GM12878 (cell line): ENCODE data around the gene KIAA1671. TPM values are rescaled to one million over a fixed set of nuclear protein-coding genes. Genes with fewer than 3 reads are reported as not detected.

Source experiments
- ATAC-seq: fragments of 200-7000 bp; cut with Tn5 transposase; 3 replicates; pipeline ENCODE4 v1.9.1; 2020; ENCODE audit warnings: mild to moderate bottlenecking, moderate library complexity
- BruUV-seq: library from RNA; stranded (reverse); fragments of 400-500 nt; replicated peaks from 2 replicates; lab custom pipeline; 2021; lab: Mats Ljungman, UMichigan
- CTCF ChIA-PET: fragments of 300-600 bp; sonication (Branson Sonifier 250); formaldehyde crosslinking; extraction: SDS; loops from one replicate; lab custom pipeline; 2021; ENCODE audit warnings: inconsistent platforms; lab: Yijun Ruan, JAX
- POLR2A ChIA-PET: fragments of 350-600 bp; formaldehyde crosslinking; extraction: SDS; loops from one replicate; lab custom pipeline; 2021; ENCODE audit warnings: inconsistent platforms; lab: Charles Lee
- RAD21 ChIA-PET: fragments of 300-600 bp; sonication (Branson Sonifier 250); formaldehyde crosslinking; loops from one replicate; lab custom pipeline; 2023; ENCODE audit warnings: antibody characterized with exemption; ENCODE audit not compliant: unreplicated experiment; lab: Charles Lee
- SMC1A ChIA-PET: fragments of 300-600 bp; sonication (Branson Sonifier 250); formaldehyde crosslinking; loops from one replicate; lab custom pipeline; 2023; ENCODE audit not compliant: unreplicated experiment, uncharacterized antibody; lab: Charles Lee
- DNase-seq: peaks from one replicate; pipeline ENCODE4 v3.0.0-alpha.2; 2011; ENCODE audit warnings: low read depth, low spot score
- FAIRE-seq: peaks from 3 replicates; lab custom pipeline; 2011; peaks lifted over from hg19 to GRCh38; lab: Jason Lieb, UNC
- H2AFZ ChIP-seq: 2 replicates; pipeline ENCODE4 v1.6.0; 2011; ENCODE audit warnings: low read depth, low read length, control low read depth; ENCODE audit not compliant: control insufficient read depth
- H3K27ac ChIP-seq: 2 replicates; pipeline ENCODE4 v1.5.1; 2011; ENCODE audit warnings: control low read depth; ENCODE audit not compliant: control insufficient read depth, insufficient read depth
- H3K27me3 ChIP-seq, 2 experiments: replicated peaks in 1 of 2; 2 replicates each; pipeline versions ENCODE4 v1.6.0 to v1.6.1; 2011; ENCODE audit warnings: low read length in 1 of 2; ENCODE audit not compliant: control insufficient read depth in 2 of 2, insufficient read depth in 2 of 2
- H3K36me3 ChIP-seq, 2 experiments: 2 replicates each; pipeline ENCODE4 v1.5.1; 2011; ENCODE audit warnings: low read length in 1 of 2; ENCODE audit not compliant: control insufficient read depth in 2 of 2, insufficient read depth in 2 of 2
- H3K4me1 ChIP-seq: 2 replicates; pipeline ENCODE4 v1.6.1; 2011; ENCODE audit warnings: mild to moderate bottlenecking, low read length, moderate library complexity, mixed read lengths; ENCODE audit not compliant: control insufficient read depth, insufficient read depth
- H3K4me2 ChIP-seq: 2 replicates; pipeline ENCODE4 v1.6.0; 2011; ENCODE audit warnings: control low read depth; ENCODE audit not compliant: control insufficient read depth, insufficient read depth
- H3K4me3 ChIP-seq: fragments of 200-600 bp; sonication (generic); 2 replicates; pipeline ENCODE4 v1.5.1; 2016
- H3K79me2 ChIP-seq: 2 replicates; pipeline ENCODE4 v1.6.0; 2011; ENCODE audit warnings: low read length; ENCODE audit not compliant: control insufficient read depth, insufficient read depth
- H3K9ac ChIP-seq: 2 replicates; pipeline ENCODE4 v1.8.0; 2011; ENCODE audit warnings: low read length, control low read depth, mixed read lengths; ENCODE audit not compliant: control insufficient read depth, insufficient read depth
- H3K9me3 ChIP-seq: replicated peaks from 3 replicates; pipeline ENCODE4 v1.5.1; 2011; ENCODE audit warnings: mild to moderate bottlenecking, low read length; ENCODE audit not compliant: control insufficient read depth, insufficient read depth
- H4K20me1 ChIP-seq: 2 replicates; pipeline ENCODE4 v1.6.0; 2011; ENCODE audit not compliant: control insufficient read depth, insufficient read depth
- CREM ChIP-seq: IDR thresholded peaks from 2 replicates; pipeline ENCODE4 v1.6.1; 2014; ENCODE audit warnings: antibody characterized with exemption, low read depth
- EZH2 ChIP-seq: IDR thresholded peaks from 2 replicates; pipeline ENCODE4 v1.6.1; 2012; ENCODE audit warnings: low read depth, mild to moderate bottlenecking, control low read depth, inconsistent platforms, low read length, borderline replicate concordance; ENCODE audit not compliant: control insufficient read depth
- NFYA ChIP-seq: IDR thresholded peaks from 2 replicates; pipeline ENCODE4 v1.6.1; 2011; ENCODE audit warnings: low read depth, mild to moderate bottlenecking, low read length, improper control_type of control experiment, borderline replicate concordance
- NR2C1 ChIP-seq: fragments of 450-650 bp; IDR thresholded peaks from 2 replicates; pipeline ENCODE4 v1.6.1; 2017; ENCODE audit warnings: antibody characterized with exemption, mild to moderate bottlenecking, moderate library complexity
- REST ChIP-seq: IDR thresholded peaks from 2 replicates; pipeline ENCODE4 v1.6.1; 2012; ENCODE audit warnings: mild to moderate bottlenecking, low read depth, low read length
- TARDBP ChIP-seq: IDR thresholded peaks from 2 replicates; pipeline ENCODE4 v1.6.1; 2016; ENCODE audit warnings: borderline replicate concordance
- ZNF24 ChIP-seq: fragments of 450-650 bp; IDR thresholded peaks from 2 replicates; pipeline ENCODE4 v1.6.1; 2017; ENCODE audit warnings: antibody characterized with exemption, mild to moderate bottlenecking
- WGBS: methylation state at CpG from one replicate; pipeline ENCODE4 v1.1.6; 2016; ENCODE audit warnings: low lambda C conversion rate; ENCODE audit not compliant: insufficient replicate concordance, insufficient coverage; ENCODE audit errors: missing lambda C conversion rate; 5-methylcytosine and 5-hydroxymethylcytosine counted together
- in situ Hi-C: fragments of 300-500 bp; cut with MboI; formaldehyde crosslinking; loops from 9 replicates; pipeline ENCODE4 v1.14.3; 2018; ENCODE audit warnings: mixed read lengths
- intact Hi-C: fragments of 100-400 bp; cut with micrococcal nuclease; formaldehyde crosslinking; loops from one replicate; pipeline ENCODE4 v1.14.2; 2022; ENCODE audit not compliant: unreplicated experiment
- polyA plus RNA-seq, 11 experiments: library from polyadenylated mRNA; depleted of rRNA in 4 of 11; unstranded in 6 of 11; stranded (reverse) in 5 of 11; fragments of >200 nt; fragmentation: Nextera tagmentation in 4 of 11; fragmentation: Illumina TruSeq in 1 of 11; extraction: Ambion mirVana in 4 of 11; extraction: Trizol in 1 of 11; gene quantifications; 1 replicate in 1 of 11; 2 replicates in 10 of 11; pipeline versions ENCODE4 v1.2.1 to v1.2.3, GENCODE V29; 2011 to 2016; ENCODE audit warnings: inconsistent platforms in 2 of 11, missing spikeins in 2 of 11, low read depth in 1 of 11
- total RNA-seq, 4 experiments: library from RNA; depleted of rRNA in 3 of 4; stranded (reverse); fragments of >200 nt in 3 of 4; fragmentation: Illumina TruSeq in 1 of 4; extraction: Trizol in 1 of 4; gene quantifications; 2 replicates each; pipeline versions ENCODE4 v1.2.1 to v1.2.3, GENCODE V29; 2013 to 2021
- TF ChIP-seq, protein P1 (sequence below): fragments of 450-650 bp; IDR thresholded peaks from 2 replicates; pipeline ENCODE4 v1.6.1; 2017; ENCODE audit warnings: borderline replicate concordance
- TF ChIP-seq, protein P2 (sequence below): fragments of 450-650 bp; IDR thresholded peaks from 2 replicates; pipeline ENCODE4 v1.6.1; 2017; ENCODE audit warnings: mild to moderate bottlenecking, moderate library complexity

KIAA1671 gene
- total and polyA plus RNA-seq, 10 of the 15 experiments (the other 5 are each of a cell fraction or from before 2014, with no cell fraction given), result 0.05 to 2.7 (median 0.33) TPM

DNA sequence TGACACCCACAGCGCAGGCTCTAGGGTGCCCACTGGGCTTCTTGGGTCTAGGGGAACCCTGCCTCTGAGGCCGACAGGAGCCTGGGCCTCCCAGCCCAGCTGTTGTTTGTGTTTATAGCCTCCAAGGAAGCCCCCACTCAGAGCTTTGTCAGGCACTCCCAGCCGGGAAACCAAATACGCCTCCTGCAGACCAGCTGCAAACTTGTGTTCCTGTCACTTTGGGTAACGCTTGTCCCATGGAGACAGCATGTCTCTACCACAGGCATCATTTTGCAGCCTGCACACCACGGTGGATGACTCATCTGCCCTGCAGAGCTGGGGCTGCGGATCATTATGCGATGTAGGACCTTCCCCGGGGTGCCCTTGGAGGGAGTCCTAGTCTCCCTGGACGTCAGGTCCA lies 206.5 kb downstream of the KIAA1671 start:
- Histone ChIP-seq H3K79me2 (no peaks in the 10 kb centered on the region), H2AFZ (no peak overlapping the region), H3K27ac (no peak overlapping the region), H3K9ac (no peak overlapping the region), H3K27me3 (no peaks in the 10 kb centered on the region; a peak in 2 of 4 replicates), H4K20me1 (no peaks in the 10 kb centered on the region), H3K4me1 (no peaks in the 10 kb centered on the region), H3K9me3 (no peaks in the 10 kb centered on the region), H3K36me3 (no peaks in the 10 kb centered on the region), H3K4me3 (no peak overlapping the region), H3K4me2 (no peak overlapping the region)
- SMC1A ChIA-PET, result interaction anchor here (2.1 kb wide), 1 partner anchor 12 kb away, joined by 7 read pairs; no protein-coding TSS in a partner anchor
- intact Hi-C loops (no loop called here), in situ Hi-C loops (no loop called here)
- DNase-seq, result no peak
- POLR2A ChIA-PET, result no interaction called here
- ATAC-seq, result no peak
- WGBS, result 38% methylated on average over 10 of the region's 10 CpGs
- CTCF ChIA-PET, result interaction anchor here (1.2 to 1.7 kb wide), 2 partner anchors 43 to 78 kb away, joined by 3 to 5 read pairs; no protein-coding TSS in a partner anchor
- BruUV-seq, result no TSS peak
- no peak for FAIRE-seq
- no peak for TF ChIP-seq CREM
- TF ChIP-seq, protein P1, sequence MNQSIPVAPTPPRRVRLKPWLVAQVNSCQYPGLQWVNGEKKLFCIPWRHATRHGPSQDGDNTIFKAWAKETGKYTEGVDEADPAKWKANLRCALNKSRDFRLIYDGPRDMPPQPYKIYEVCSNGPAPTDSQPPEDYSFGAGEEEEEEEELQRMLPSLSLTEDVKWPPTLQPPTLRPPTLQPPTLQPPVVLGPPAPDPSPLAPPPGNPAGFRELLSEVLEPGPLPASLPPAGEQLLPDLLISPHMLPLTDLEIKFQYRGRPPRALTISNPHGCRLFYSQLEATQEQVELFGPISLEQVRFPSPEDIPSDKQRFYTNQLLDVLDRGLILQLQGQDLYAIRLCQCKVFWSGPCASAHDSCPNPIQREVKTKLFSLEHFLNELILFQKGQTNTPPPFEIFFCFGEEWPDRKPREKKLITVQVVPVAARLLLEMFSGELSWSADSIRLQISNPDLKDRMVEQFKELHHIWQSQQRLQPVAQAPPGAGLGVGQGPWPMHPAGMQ, result no peak
- TF ChIP-seq EZH2, result no peak
- no peak for TF ChIP-seq ZNF24
- TF ChIP-seq, protein P2, sequence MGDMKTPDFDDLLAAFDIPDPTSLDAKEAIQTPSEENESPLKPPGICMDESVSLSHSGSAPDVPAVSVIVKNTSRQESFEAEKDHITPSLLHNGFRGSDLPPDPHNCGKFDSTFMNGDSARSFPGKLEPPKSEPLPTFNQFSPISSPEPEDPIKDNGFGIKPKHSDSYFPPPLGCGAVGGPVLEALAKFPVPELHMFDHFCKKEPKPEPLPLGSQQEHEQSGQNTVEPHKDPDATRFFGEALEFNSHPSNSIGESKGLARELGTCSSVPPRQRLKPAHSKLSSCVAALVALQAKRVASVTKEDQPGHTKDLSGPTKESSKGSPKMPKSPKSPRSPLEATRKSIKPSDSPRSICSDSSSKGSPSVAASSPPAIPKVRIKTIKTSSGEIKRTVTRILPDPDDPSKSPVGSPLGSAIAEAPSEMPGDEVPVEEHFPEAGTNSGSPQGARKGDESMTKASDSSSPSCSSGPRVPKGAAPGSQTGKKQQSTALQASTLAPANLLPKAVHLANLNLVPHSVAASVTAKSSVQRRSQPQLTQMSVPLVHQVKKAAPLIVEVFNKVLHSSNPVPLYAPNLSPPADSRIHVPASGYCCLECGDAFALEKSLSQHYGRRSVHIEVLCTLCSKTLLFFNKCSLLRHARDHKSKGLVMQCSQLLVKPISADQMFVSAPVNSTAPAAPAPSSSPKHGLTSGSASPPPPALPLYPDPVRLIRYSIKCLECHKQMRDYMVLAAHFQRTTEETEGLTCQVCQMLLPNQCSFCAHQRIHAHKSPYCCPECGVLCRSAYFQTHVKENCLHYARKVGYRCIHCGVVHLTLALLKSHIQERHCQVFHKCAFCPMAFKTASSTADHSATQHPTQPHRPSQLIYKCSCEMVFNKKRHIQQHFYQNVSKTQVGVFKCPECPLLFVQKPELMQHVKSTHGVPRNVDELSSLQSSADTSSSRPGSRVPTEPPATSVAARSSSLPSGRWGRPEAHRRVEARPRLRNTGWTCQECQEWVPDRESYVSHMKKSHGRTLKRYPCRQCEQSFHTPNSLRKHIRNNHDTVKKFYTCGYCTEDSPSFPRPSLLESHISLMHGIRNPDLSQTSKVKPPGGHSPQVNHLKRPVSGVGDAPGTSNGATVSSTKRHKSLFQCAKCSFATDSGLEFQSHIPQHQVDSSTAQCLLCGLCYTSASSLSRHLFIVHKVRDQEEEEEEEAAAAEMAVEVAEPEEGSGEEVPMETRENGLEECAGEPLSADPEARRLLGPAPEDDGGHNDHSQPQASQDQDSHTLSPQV, result no peak
- TF ChIP-seq NFYA, result no peak
- no peak for TF ChIP-seq REST
- TF ChIP-seq TARDBP, result no peak
- TF ChIP-seq NR2C1, result no peak
- RAD21 ChIA-PET, result no interaction called here
